ENCODE measurements around the gene MICALL1. TPM values are rescaled to one million over a fixed set of nuclear protein-coding genes. Genes with fewer than 3 reads are reported as not detected.

The MICALL1 gene
- total RNA-seq, 1 donor from 2014 or later = 5.0 TPM

DNA sequence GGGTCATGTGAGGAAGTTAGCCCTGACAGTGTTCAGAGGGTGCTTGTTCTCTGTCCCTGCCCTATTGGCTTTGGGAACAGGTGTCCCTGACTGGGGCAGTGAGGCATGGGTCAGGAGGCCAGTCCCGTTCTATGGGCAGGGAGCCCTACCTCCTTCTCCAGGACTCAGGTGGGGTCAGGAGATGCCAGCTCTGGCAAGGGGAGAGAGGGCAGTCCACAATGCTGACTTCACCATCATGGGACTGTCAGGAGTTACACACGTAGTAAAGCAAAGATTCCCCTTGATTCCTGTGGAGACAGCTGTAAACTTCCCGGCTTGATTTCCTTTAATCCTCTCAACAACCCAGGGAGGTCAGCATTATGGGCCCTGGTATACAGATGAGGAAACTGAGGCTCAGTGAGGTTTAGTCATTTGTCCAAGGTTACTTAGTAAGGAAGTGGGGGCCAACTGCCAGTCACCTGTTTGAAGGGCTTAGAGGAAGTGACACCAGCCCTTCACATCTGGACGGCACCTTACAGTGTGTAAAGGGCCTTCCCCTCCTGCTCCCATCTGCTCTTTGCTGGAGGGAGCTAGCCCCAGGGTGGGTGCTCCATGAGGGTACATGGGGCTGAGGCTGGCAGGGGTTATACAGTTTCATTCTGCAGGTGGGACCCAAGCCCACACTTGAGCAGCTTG is 11.9 kb downstream of the MICALL1 start:
- H3K4me1 ChIP-seq = no peaks in the 10 kb centered on the region
- H3K9ac ChIP-seq = no peak overlapping the region
- H3K9me3 ChIP-seq (ENCODE audit: low read depth) = no peaks in the 10 kb centered on the region
- H3F3A ChIP-seq (ENCODE audit: low read depth) = no peaks in the 10 kb centered on the region
- TF ChIP-seq EZH2phosphoT487 (IDR thresholded peaks at IDR 0.05) (no peak), EZH2 (IDR thresholded peaks at IDR 0.05) (no peak)
- TF ChIP-seq, protein P1, sequence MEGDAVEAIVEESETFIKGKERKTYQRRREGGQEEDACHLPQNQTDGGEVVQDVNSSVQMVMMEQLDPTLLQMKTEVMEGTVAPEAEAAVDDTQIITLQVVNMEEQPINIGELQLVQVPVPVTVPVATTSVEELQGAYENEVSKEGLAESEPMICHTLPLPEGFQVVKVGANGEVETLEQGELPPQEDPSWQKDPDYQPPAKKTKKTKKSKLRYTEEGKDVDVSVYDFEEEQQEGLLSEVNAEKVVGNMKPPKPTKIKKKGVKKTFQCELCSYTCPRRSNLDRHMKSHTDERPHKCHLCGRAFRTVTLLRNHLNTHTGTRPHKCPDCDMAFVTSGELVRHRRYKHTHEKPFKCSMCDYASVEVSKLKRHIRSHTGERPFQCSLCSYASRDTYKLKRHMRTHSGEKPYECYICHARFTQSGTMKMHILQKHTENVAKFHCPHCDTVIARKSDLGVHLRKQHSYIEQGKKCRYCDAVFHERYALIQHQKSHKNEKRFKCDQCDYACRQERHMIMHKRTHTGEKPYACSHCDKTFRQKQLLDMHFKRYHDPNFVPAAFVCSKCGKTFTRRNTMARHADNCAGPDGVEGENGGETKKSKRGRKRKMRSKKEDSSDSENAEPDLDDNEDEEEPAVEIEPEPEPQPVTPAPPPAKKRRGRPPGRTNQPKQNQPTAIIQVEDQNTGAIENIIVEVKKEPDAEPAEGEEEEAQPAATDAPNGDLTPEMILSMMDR (IDR thresholded peaks at IDR 0.05) = no peak
- Mint-ChIP-seq H3K4me3 (no peak overlapping the region), H3K27ac (no peak overlapping the region), H3K36me3 (peaks cover 1% of the 10 kb centered on the region), H3K4me1 (no peaks in the 10 kb centered on the region), H3K27me3 (ENCODE audit: insufficient read depth, low read depth) (peaks cover 3% of the 10 kb centered on the region), H3K9me3 (no peaks in the 10 kb centered on the region)
- H3K4me2 ChIP-seq = no peak overlapping the region
- H3K27me3 ChIP-seq = no peaks in the 10 kb centered on the region
- no peak overlapping the region for H2AFZ ChIP-seq (replicated peaks)
- H3K36me3 ChIP-seq = no peaks in the 10 kb centered on the region
- H3K4me3 ChIP-seq = no peak overlapping the region
- no peaks in the 10 kb centered on the region for H4K20me1 ChIP-seq (ENCODE audit: low read depth)
- no peak overlapping the region for H3K27ac ChIP-seq
- no peaks in the 10 kb centered on the region for H3K79me2 ChIP-seq (ENCODE audit: low read depth)
- no peak for DNase-seq (ENCODE audit: low spot score)

DNA sequence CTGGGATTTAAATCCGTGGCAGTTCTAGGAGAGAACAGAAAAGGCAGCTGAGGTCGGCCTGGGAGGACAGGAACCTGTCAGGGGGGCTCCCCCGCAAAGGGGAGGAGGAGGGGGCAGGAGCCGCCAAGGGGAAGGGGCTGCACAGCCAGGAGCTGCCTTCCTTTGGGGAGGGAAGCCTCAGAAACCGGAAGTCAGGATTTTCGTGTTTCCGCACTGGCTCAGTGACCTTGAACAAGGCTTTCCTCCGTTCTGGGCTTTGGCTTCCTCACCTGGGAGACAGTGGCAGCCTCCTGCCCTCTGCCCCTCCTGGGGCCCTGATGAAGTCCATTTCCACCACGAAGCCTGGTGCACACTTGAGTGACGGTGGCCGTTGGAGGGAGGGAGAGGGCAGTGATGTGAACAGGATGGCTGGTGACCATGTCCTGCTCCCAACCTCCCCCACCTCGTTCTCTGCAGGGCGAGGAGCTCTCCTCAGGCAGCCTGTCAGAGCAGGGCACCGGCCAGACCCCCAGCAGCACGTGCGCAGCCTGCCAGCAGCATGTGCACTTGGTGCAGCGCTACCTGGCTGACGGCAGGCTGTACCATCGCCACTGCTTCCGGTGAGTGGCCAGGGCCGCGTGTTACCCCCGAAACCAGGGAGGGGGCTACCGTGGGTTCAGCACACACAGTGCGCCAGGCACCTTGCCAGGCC is 12.6 kb downstream of the MICALL1 start:
- Mint-ChIP-seq H3K4me3 (no peak overlapping the region), H3K36me3 (peaks cover 2% of the 10 kb centered on the region), H3K4me1 (no peaks in the 10 kb centered on the region)

DNA sequence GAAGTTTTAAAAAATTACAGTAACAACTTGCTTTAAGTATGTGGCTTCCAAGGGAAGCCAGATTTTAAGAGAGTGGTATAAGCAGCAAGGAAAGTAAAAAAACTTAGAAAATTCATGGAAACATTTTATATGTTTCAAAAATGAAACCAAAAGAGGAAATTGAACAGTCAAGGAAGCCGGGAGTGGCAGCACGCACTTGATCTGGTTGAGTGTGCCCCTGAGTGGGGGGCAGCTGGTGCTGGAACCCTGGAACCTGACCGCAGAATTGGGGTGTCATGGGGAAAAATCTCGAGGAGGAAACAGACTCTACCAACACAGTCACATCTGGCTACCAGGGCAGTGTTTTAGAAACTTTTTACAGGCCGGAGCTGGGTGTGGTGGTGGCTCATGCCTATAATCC is 14.0 kb downstream of the MICALL1 start:
- no peak overlapping the region for H3K27ac ChIP-seq
- no peak overlapping the region for H3K9ac ChIP-seq
- H3K4me3 ChIP-seq = no peak overlapping the region
- H3K4me2 ChIP-seq = no peak overlapping the region
- no peaks in the 10 kb centered on the region for H3K4me1 ChIP-seq
- no peaks in the 10 kb centered on the region for H4K20me1 ChIP-seq (ENCODE audit: low read depth)
- no peaks in the 10 kb centered on the region for H3K36me3 ChIP-seq
- Mint-ChIP-seq H3K27me3 (ENCODE audit: insufficient read depth, low read depth) (peaks cover 2% of the 10 kb centered on the region), H3K27ac (no peak overlapping the region), H3K4me1 (no peaks in the 10 kb centered on the region), H3K36me3 (peaks cover 2% of the 10 kb centered on the region), H3K4me3 (no peak overlapping the region), H3K9me3 (no peaks in the 10 kb centered on the region)
- H3F3A ChIP-seq (ENCODE audit: low read depth) = no peaks in the 10 kb centered on the region
- TF ChIP-seq EZH2 (IDR thresholded peaks at IDR 0.05) = no peak
- TF ChIP-seq, protein P1 (IDR thresholded peaks at IDR 0.05) = no peak
- TF ChIP-seq EZH2phosphoT487 (IDR thresholded peaks at IDR 0.05) = no peak
- no peaks in the 10 kb centered on the region for H3K79me2 ChIP-seq (ENCODE audit: low read depth)
- no peak for DNase-seq (ENCODE audit: low spot score)
- no peak overlapping the region for H2AFZ ChIP-seq (replicated peaks)
- H3K9me3 ChIP-seq (ENCODE audit: low read depth) = no peaks in the 10 kb centered on the region
- no peaks in the 10 kb centered on the region for H3K27me3 ChIP-seq

More for the DNA sequence above, 12.6 kb downstream of the MICALL1 start:
- no peak overlapping the region for H3K4me3 ChIP-seq
- Mint-ChIP-seq H3K27ac (no peak overlapping the region), H3K27me3 (ENCODE audit: insufficient read depth, low read depth) (peaks cover 2% of the 10 kb centered on the region), H3K9me3 (no peaks in the 10 kb centered on the region)
- no peak for DNase-seq (ENCODE audit: low spot score)
- no peaks in the 10 kb centered on the region for H3K27me3 ChIP-seq
- no peaks in the 10 kb centered on the region for H3K9me3 ChIP-seq (ENCODE audit: low read depth)
- no peaks in the 10 kb centered on the region for H3K36me3 ChIP-seq
- H4K20me1 ChIP-seq (ENCODE audit: low read depth) = no peaks in the 10 kb centered on the region
- H3K79me2 ChIP-seq (ENCODE audit: low read depth) = no peaks in the 10 kb centered on the region
- H3F3A ChIP-seq (ENCODE audit: low read depth) = no peaks in the 10 kb centered on the region
- H3K27ac ChIP-seq = no peak overlapping the region
- TF ChIP-seq, protein P1 (IDR thresholded peaks at IDR 0.05) = no peak
- no peak for TF ChIP-seq EZH2phosphoT487 (IDR thresholded peaks at IDR 0.05)
- no peak for TF ChIP-seq EZH2 (IDR thresholded peaks at IDR 0.05)
- H3K4me1 ChIP-seq = no peaks in the 10 kb centered on the region
- H3K4me2 ChIP-seq = no peak overlapping the region
- no peak overlapping the region for H2AFZ ChIP-seq (replicated peaks)
- no peak overlapping the region for H3K9ac ChIP-seq
